Measurements from ENCODE around the gene STOX1.
A peak's percentile ranks its signal among the peaks of the same experiment; 100 is the strongest.
"Not testable (repeated sequence)": the region's sequence is repeated elsewhere in the genome, so short reads cannot be mapped to it uniquely, and the experiment has no call there.

The STOX1 gene

DNA sequence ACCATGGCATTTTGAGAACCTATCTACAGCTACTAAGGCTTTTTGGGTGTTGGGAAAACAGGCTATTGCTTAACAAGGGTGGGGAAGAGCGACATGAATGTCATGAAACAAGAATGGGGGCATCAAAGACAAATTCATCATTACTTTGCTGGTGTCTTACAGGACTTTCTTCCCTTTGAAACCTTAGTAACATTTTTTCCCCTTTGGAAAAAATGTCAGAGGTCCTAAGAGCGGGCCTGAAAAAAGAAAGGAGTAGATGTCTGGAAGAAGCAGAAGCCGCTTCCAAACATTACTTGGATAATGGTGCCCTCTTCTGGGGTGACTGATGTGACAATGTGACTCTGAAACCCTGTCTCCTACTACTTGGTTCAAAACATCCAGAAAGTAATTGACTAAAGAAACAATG lies 70.0 kb downstream of the STOX1 start:
- no peak for DNase-seq

DNA sequence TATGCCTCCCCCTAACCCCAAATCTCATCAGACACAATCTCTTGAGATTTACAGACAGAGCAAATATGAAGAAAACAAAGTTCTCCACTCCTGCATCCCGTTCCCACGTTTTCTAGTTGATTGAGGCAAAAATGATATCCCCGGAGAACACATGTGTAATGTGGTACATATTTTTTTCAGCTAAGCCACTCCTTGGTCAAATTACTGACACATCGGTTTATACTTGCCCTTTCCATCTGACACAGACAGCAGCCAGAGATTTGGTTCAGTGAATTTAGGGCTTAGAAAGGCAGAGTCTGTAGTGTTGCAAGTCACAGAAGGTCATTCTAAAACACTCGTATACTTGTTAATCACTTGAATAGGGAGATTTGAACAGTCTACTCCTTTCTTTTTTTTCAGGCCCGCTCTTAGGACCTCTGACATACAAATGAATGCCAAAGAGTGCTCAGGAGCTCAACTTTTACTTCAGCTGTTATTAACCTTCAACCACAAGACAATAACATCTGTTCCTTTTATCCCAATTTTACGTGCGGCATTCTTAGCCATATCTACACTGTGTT lies 71.9 kb downstream of the STOX1 start:
- no peak for DNase-seq

DNA sequence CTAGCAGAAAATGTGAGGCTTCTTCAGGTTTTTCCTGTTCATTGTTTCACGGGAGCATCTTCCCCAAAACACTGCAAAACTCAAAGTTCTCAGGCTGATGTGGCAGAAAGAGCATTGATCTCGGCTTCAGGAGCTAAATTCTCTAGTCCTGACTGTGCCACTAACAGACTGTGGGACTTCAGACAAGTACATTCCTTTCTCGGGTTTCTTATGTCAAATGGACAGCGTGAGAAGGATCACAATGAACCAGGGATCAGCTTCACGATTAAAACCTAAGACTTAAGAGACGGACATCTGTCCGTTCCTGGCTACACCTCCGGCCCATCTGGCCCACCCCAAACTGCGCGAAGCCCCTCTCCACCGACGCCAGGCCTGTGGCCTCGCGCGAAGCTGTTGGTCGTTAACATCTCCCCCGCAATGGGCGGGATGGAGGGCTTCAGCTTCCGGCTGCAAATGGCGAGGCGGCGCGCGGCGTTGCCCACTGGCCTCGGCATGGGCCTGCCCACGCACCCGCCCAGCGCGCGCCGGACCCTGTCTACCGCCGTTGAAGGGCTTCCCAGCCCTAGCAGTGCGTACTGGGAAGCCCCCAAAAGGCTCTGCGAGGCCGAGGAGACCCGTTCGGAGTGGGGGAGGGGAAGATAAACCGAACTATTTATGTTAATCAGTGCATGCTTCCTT lies 73.2 kb downstream of the STOX1 start:
- peak; percentile 80 for DNase-seq

DNA sequence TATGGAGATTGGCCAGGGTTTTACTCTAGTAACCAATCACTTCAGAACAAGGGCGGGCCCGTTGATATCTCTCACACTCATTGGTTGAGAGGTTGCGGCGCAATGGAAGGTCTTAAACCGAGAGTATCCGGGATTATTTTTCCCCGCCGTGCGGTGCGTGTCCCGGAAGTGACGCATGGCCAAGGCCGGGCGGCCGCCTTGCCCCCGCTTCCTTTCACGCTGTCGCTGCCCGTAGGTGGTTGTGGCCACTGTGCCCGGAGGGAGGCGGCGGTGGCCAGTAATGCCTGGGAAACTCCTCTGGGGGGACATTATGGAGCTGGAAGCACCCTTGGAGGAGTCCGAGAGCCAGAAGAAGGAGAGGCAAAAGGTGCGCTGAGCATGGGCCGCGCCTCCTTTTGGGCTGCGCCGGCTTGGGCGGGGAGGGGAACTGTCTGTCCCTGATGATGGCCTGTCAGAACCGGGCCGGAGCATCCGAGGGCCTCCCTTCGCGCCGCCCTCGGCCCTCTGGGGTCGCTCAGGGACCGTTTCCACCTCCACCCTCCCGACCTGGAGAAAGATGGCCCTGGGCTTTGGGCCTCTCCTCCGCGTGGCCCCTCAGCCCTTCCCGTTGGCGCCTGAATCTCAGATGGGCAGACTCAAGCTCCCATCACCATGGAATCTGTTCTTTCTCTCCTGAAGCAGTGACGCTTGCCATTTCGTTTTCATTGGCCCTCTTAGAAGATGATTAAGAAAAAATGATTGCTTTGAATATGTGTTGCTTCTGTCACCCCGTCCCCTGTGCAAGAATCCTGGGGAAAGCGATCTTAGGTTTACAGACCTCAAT lies 74.0 kb downstream of the STOX1 start, which contains the start of gene DDX50:
Gene DDX50, plus strand, starts transcription at position 211 of the 823 bp plus-strand sequence. Its CDS starts 70 bp downstream, at position 281.
- peak; percentile 92 for DNase-seq

DNA sequence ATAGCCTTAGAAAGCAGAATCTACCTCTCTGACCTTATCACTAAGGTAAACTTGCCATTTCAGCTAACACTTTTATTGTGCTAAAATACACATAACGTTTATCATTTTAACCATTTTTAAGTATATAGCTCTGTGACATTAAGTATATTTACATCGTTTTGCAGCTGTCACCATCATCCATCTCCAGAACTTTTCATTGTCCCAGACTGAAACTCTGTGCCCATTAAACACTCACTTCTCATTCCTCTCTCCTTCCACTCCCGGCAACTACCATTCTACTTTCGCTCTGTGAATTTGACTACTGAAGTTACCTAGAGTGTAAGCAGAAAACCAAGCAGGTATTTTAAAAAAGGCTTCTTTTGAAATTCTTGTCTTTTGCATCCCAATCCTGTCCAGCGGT lies 75.1 kb downstream of the STOX1 start:
- no peak for DNase-seq

DNA sequence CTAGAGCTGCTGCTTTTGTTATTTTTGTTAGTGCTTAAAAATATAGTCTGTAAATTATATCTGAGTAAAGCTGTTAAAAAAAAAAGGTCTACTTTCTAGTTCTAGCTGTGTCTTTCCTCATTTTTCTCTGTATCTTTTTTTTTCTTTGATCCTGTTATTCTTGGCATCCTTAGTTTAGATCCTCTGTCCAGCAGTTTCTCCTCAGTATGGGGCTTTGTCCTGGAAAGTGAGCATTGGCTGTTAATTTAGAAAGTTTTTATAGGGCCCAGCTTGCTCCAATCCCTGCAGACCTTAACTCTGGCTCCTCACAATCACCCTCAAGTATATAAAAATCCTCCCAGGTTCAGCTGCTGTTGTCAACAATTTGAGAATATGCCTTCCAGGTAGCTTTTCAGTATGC lies 97.3 kb downstream of the STOX1 start:
- no peak for DNase-seq

DNA sequence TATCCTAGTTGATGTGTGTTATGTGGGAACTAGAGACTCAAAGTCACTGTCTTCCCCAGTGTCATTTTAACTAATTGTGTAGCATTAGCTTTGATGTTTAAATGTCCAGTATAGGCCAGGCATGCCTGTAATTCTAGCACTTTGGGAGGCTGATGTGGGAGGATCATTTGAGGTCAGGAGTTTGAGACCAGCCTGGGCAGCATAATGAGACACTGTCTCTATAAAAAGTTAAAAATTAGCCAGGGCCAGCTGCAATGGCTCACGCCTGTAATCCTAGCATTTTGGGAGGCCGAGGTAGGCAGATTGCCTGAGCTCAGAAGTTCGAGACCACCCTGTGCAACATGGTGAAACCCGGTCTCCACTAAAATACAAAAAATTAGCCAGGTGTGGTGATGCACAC lies 98.2 kb downstream of the STOX1 start:
- no peak for DNase-seq

DNA sequence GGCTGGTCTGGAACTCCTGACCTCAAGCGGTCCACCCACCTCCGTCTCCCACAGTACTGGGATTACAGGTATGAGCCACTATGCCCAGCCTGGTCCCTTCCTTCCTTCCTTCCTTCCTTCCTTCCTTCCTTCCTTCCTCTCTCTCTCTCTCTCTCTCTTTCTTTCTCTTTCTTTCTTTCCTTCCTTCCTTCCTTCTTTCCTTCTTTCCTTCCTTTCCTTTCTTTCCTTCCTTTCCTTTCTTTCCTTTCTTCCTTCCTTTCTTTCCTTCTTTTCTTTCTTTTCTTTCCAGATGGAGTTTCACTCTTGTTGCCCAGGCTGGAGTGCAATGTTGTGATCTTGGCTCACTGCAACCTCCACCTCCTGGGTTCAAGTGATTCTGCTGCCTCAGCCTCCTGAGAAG lies 101.8 kb downstream of the STOX1 start:
- DNase-seq = not testable (repeated sequence)

DNA sequence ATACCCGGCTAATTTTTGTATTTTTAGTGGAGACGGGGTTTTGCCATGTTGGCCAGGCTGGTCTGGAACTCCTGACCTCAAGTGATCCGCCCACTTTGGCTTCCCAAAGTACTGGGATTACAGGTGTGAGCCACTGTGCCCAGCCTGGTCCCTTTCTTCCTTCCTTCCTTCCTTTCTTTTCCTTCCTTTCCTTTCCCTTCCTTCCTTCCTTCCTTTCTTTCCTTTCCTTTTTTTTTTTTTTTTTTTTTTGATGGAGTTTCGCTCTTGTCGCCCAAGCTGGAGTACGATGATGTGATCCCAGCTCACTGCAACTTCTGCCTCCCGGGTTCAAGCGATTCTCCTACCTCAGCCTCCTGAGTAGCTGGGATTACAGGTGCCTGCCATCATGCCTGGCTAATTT lies 102.6 kb downstream of the STOX1 start:
- DNase-seq = not testable (repeated sequence)

DNA sequence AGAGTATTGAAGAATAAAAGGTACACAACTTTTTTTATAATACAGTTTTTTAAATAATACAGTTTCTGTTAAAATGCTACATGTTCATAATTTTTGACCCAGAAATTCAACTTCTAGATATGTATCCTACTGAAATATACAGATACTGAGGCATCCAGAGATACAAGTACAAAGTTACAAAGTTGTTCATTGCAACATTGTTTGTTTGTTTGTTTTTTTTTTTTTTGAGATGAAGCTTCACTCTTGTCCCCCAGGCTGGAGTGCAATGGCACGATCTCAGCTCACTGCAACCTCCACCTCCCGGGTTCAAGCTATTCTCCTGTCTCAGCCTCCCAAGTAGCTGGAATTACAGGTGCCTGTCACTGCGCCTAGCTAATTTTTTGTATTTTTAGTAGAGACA lies 105.5 kb downstream of the STOX1 start:
- DNase-seq = not testable (repeated sequence)

DNA sequence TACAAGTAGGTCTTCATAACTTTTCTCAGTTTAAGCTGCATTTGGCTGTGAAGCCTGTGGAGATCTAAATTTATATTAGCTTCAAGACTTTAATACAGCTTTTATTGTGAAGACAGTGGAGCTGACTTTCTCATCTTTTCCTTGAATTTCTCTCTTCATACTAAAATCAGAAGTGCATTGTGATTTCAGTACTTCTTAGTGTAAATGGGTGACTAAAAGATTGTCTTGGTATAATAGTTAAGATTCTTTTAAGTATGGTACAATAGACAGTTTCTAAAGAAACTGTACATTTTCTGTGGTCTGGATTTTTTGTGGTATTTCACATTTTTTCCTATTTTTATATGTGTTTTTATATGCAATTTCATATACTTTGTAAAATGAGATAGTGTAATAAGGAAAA lies 107.7 kb downstream of the STOX1 start:
- DNase-seq = no peak

DNA sequence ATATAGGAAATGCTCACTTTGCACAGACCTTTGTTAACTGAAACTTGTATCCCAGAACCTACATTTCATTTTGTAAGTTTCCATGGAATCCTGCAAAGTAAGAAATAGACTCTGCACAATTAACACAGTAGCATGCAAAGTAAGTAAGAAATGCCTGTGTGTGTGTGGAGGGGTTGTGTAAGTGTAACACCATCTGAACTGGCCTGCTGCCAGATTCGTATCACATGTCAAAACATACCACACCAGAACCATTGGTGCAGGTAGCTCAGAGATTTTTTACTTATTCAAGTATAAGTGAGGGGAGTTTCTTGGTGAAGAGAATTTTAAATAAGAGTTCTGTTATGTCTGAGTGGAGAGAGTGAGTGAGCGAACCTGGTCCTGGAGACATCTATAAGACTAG lies 110.8 kb downstream of the STOX1 start:
- DNase-seq = no peak

DNA sequence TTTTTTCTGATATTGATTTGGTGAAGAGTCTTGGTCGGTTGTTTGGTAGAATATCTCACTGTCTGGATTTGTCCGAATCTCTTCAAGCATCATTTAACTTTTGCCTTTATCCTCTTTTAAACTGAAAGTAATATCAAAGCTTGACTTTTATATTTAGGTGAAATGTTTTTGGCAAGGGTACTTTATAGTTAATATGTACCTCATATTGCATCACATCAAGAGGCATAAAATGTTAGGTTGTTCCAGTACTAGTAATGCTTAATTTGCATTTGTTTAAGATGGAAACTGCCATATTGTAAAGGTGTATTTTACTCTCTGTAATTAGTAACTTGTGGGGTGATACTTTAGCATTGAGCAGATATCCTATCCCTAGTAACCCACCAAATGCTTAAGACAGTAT lies 111.6 kb downstream of the STOX1 start:
- no peak for DNase-seq

DNA sequence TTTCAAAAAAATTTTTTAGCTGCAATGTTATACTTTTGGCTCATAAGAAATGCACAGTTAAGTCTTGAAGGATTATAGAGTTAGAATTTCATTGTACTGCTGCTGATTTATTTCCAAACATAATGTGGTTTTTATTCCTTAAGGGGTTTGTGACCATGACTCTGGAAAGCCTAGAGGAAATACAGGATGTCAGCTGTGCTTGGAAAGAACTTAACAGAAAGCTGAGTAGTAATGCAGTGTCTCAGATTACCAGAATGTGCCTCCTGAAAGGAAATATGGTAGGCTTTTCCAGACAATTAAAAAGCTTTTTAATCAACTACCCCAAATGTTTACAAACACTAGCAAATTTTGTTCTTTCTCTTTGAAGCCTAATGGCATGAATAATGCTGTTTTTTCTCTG lies 113.6 kb downstream of the STOX1 start:
- not testable (repeated sequence) for DNase-seq

Data from activated CD4-positive, CD25-positive, alpha-beta regulatory T cell treated with anti-CD3 and anti-CD28 coated beads, Interleukin-2, amount 50 U/mL, for 72 hours (primary cell).